K562 (cell line): Measurements from ENCODE around the gene ANO7. TPM values are rescaled to one million over a fixed set of nuclear protein-coding genes. Genes with fewer than 3 reads are reported as not detected.

Experiments
- ATAC-seq: fragments of 200-7000 bp; cut with Tn5 transposase; 3 replicates; pipeline ENCODE4 v1.9.1; 2020; ENCODE audit warnings: moderate library complexity
- BruUV-seq: library from RNA; stranded (reverse); fragments of 400-500 nt; replicated peaks from 2 replicates; lab custom pipeline; 2021; lab: Mats Ljungman, UMichigan
- CTCF ChIA-PET: fragments of 300-600 bp; formaldehyde crosslinking; extraction: SDS; loops from one replicate; lab custom pipeline; 2021; ENCODE audit warnings: low intra/inter-chr PET ratio; lab: Yijun Ruan, JAX
- POLR2A ChIA-PET: fragments of 300-600, 350-650 bp; sonication (Branson Sonifier 250); formaldehyde crosslinking; extraction: SDS; loops from one replicate; lab custom pipeline; 2021; ENCODE audit warnings: antibody characterized with exemption, inconsistent platforms; lab: Yijun Ruan, JAX
- DNase-seq, 4 experiments: peaks; one replicate each; pipeline versions ENCODE4 v3.0.0 to v3.0.0-alpha.2; 2011 to 2018; ENCODE audit warnings: low spot score in 3 of 4, mixed read lengths in 3 of 4; ENCODE audit errors: extremely low read depth in 1 of 4
- FAIRE-seq: peaks from 2 replicates; lab custom pipeline; 2011; peaks lifted over from hg19 to GRCh38; lab: Jason Lieb, UNC
- H2AFZ ChIP-seq: 2 replicates; pipeline ENCODE4 v1.6.0; 2011; ENCODE audit warnings: low read depth, low read length, control low read depth, inconsistent platforms
- H3K27ac ChIP-seq: fragments of 200-600 bp; 3 replicates; pipeline ENCODE4 v1.8.0; 2011; ENCODE audit warnings: low read depth, mild to moderate bottlenecking, control low read depth, inconsistent platforms, low read length, moderate library complexity, mixed read lengths; ENCODE audit errors: extremely low read depth
- H3K27me3 ChIP-seq, 2 experiments: fragments of 300-600 bp in 1 of 2; 2 replicates in 1 of 2; 3 replicates in 1 of 2; pipeline versions ENCODE4 v1.6.0 to v1.8.0; 2011; ENCODE audit warnings: inconsistent platforms in 2 of 2, low read length in 2 of 2, mild to moderate bottlenecking in 1 of 2, mixed read lengths in 1 of 2, moderate library complexity in 1 of 2; ENCODE audit not compliant: control insufficient read depth in 2 of 2, insufficient read depth in 2 of 2
- H3K36me3 ChIP-seq: fragments of 300-600 bp; 3 replicates; pipeline ENCODE4 v1.8.0; 2011; ENCODE audit warnings: mild to moderate bottlenecking, low read length, inconsistent platforms; ENCODE audit not compliant: control insufficient read depth, insufficient read depth
- H3K4me1 ChIP-seq, 2 experiments: fragments of 200-600 bp in 1 of 2; replicated peaks in 1 of 2; 2 replicates in 1 of 2; 3 replicates in 1 of 2; pipeline versions ENCODE4 v1.5.1 to v1.8.0; 2011; ENCODE audit warnings: inconsistent platforms in 2 of 2, low read length in 2 of 2, mild to moderate bottlenecking in 1 of 2, mixed read lengths in 1 of 2, moderate library complexity in 1 of 2; ENCODE audit not compliant: control insufficient read depth in 2 of 2, insufficient read depth in 2 of 2
- H3K4me2 ChIP-seq: 2 replicates; pipeline ENCODE4 v1.6.1; 2011; ENCODE audit warnings: low read length, control low read depth, inconsistent platforms, mixed read lengths; ENCODE audit not compliant: insufficient read depth
- H3K4me3 ChIP-seq: fragments of 200-600 bp; sonication (generic), shearing (Covaris generic); 2 replicates; pipeline ENCODE4 v1.5.1; 2016; ENCODE audit warnings: control low read depth, inconsistent platforms
- H3K79me2 ChIP-seq: fragments of 200-600 bp; 3 replicates; pipeline ENCODE4 v1.8.0; 2011; ENCODE audit warnings: low read length, inconsistent platforms; ENCODE audit not compliant: control insufficient read depth, insufficient read depth
- H3K9ac ChIP-seq, 2 experiments: 2 replicates each; pipeline versions ENCODE4 v1.6.0 to v1.6.1; 2011; ENCODE audit warnings: low read depth in 2 of 2, low read length in 2 of 2, control low read depth in 1 of 2, inconsistent platforms in 1 of 2, mild to moderate bottlenecking in 1 of 2, mixed read lengths in 1 of 2; ENCODE audit not compliant: insufficient read depth in 1 of 2
- H3K9me1 ChIP-seq: one replicate; pipeline ENCODE4 v1.6.0; 2011; ENCODE audit warnings: inconsistent platforms, mild to moderate bottlenecking, low read length, moderate library complexity; ENCODE audit not compliant: control insufficient read depth, insufficient read depth
- H3K9me3 ChIP-seq: replicated peaks from 2 replicates; pipeline ENCODE4 v1.5.1; 2011; ENCODE audit warnings: low read depth, low read length, inconsistent platforms; ENCODE audit not compliant: control insufficient read depth, insufficient read depth
- H4K20me1 ChIP-seq: replicated peaks from 2 replicates; pipeline ENCODE4 v1.6.1; 2011; ENCODE audit warnings: low read length, inconsistent platforms, mixed read lengths; ENCODE audit not compliant: control insufficient read depth, insufficient read depth
- DDX20 ChIP-seq: fragments of 450-650 bp; IDR thresholded peaks from 2 replicates; pipeline ENCODE4 v1.6.1; 2016; ENCODE audit warnings: missing genetic modification characterization, low read depth, mild to moderate bottlenecking, missing compliant biosample characterization, moderate library complexity
- ETS1 ChIP-seq: conservative IDR thresholded peaks from 2 replicates; pipeline ENCODE4 v1.6.1; 2011; ENCODE audit warnings: low read depth, mild to moderate bottlenecking, low read length; ENCODE audit not compliant: control insufficient read depth
- ETV5 ChIP-seq: sonication (generic); formaldehyde crosslinking; IDR thresholded peaks from 2 replicates; pipeline ENCODE4 v1.4.0; 2020; ENCODE audit warnings: low read depth, mild to moderate bottlenecking, missing genetic modification reagents
- FOSL1 ChIP-seq: fragments of 200-800 bp; sonication (Bioruptor generic); conservative IDR thresholded peaks from 2 replicates; pipeline ENCODE4 v1.6.1; 2016; ENCODE audit warnings: missing genetic modification characterization, missing compliant biosample characterization
- NCOR1 ChIP-seq: fragments of 450-650 bp; IDR thresholded peaks from 2 replicates; pipeline ENCODE4 v1.6.1; 2016; ENCODE audit warnings: mild to moderate bottlenecking, moderate library complexity
- NKRF ChIP-seq: fragments of 450-650 bp; IDR thresholded peaks from 2 replicates; pipeline ENCODE4 v1.6.1; 2016; ENCODE audit warnings: borderline replicate concordance
- ZBTB1 ChIP-seq: sonication (generic); formaldehyde crosslinking; IDR thresholded peaks from 2 replicates; pipeline ENCODE4 v1.8.1; 2023; ENCODE audit warnings: missing genetic modification reagents, low read depth, mild to moderate bottlenecking, borderline replicate concordance
- WGBS: fragments of 100-300 bp; shearing (Covaris generic); methylation state at CpG from one replicate; pipeline ENCODE4 v1.1.6; 2016; ENCODE audit warnings: low coverage, mixed read lengths; ENCODE audit not compliant: insufficient coverage; ENCODE audit errors: missing lambda C conversion rate; 5-methylcytosine and 5-hydroxymethylcytosine counted together
- in situ Hi-C: fragments of 300-500 bp; cut with MboI; formaldehyde crosslinking; loops from 4 replicates; pipeline ENCODE4 v1.15.0; 2018; ENCODE audit warnings: inconsistent platforms, mixed read lengths
- intact Hi-C: fragments of 100-400 bp; cut with micrococcal nuclease; formaldehyde crosslinking; loops from 2 replicates; pipeline ENCODE4 v1.14.2; 2022
- polyA plus RNA-seq, 8 experiments: library from polyadenylated mRNA; depleted of rRNA in 4 of 8; stranded (reverse) in 5 of 8; unstranded in 3 of 8; fragments of >200 nt; fragmentation: Nextera tagmentation in 2 of 8; fragmentation: Illumina TruSeq in 1 of 8; extraction: Ambion mirVana in 2 of 8; extraction: Trizol in 1 of 8; gene quantifications; 2 replicates each; pipeline versions ENCODE4 v1.2.1 to v1.2.3, GENCODE V29; 2011 to 2014; ENCODE audit warnings: inconsistent platforms in 1 of 8, missing spikeins in 1 of 8
- total RNA-seq, 7 experiments: library from RNA; depleted of rRNA in 6 of 7; stranded (reverse); fragments of >200 nt in 6 of 7; fragmentation: Illumina TruSeq in 2 of 7; extraction: Trizol in 2 of 7; gene quantifications; 2 replicates each; pipeline versions ENCODE4 v1.2.1 to v1.2.3, GENCODE V29; 2011 to 2021; ENCODE audit warnings: low replicate concordance in 1 of 7

Gene ANO7
- total and polyA plus RNA-seq, 9 of the 15 experiments (the other 6 are each of a cell fraction or from before 2014, with no cell fraction given): 0.28 to 5.1 (median 1.1) TPM

GRCh38 chr2:241193271-241193670 lies 4.8 kb downstream of the ANO7 start (continued):
- TF ChIP-seq ETS1 (no peak), ZBTB1 (no peak), NKRF (no peak), DDX20 (no peak)

- no peaks in the 10 kb centered on the region for H3K36me3 ChIP-seq
- H4K20me1 ChIP-seq: no peaks in the 10 kb centered on the region
- in situ Hi-C loops: no loop called here
- no peak overlapping the region for H3K9ac ChIP-seq
- CTCF ChIA-PET: no interaction called here
- no peak for ATAC-seq
- peaks cover 0 to 23% of the 10 kb centered on the region in 2 experiments; a peak in 2 of 5 replicates for H3K4me1 ChIP-seq
- POLR2A ChIA-PET: interaction anchor here (0.6 kb wide), 1 partner anchor 72 kb away, joined by 4 read pairs; no protein-coding TSS in a partner anchor
- H3K4me3 ChIP-seq: no peak overlapping the region
- no peaks in the 10 kb centered on the region for H3K9me3 ChIP-seq
- TF ChIP-seq ETV5 (CRISPR knock-in tag) (no peak), FOSL1 (tag) (no peak), NCOR1 (no peak)
- BruUV-seq: no TSS peak
- H3K79me2 ChIP-seq: no peaks in the 10 kb centered on the region
- 19% methylated on average over 8 of the region's 9 CpGs for WGBS
- intact Hi-C loops: no loop called here
- H2AFZ ChIP-seq: no peak overlapping the region
- H3K27me3 ChIP-seq: peaks cover 0 to 14% of the 10 kb centered on the region in 2 experiments; a peak in 2 of 5 replicates
- FAIRE-seq: no peak
- H3K4me2 ChIP-seq: no peak overlapping the region
- DNase-seq: no peak
- H3K27ac ChIP-seq: no peak overlapping the region
- no peaks in the 10 kb centered on the region for H3K9me1 ChIP-seq
Observed at GRCh38 chr2:241194811-241195210, 6.3 kb downstream of the ANO7 start.
